NCI-H510A (cell line): Measurements from ENCODE around the gene MAN2B1.
"Not testable (repeated sequence)": the region's sequence is repeated elsewhere in the genome, so short reads cannot be mapped to it uniquely, and the experiment has no call there.

Experiments
- DNase-seq: peaks from one replicate; lab custom pipeline; 2025; lab: John Stamatoyannopoulos, UW

MAN2B1 gene

GRCh38 chr19:12666265-12667048 lies at the start of gene MAN2B1, which contains the start of gene WDR83:
Gene MAN2B1, minus strand, starts transcription at chr19:12666742. Its CDS starts 41 bp downstream, at chr19:12666701.
Gene WDR83, plus strand, starts transcription at chr19:12666807. Its CDS starts 2,984 bp downstream, at chr19:12669791.
- DNase-seq = peak; percentile 63

- DNase-seq = no peak
Observed at GRCh38 chr19:12715929-12716328, 49.4 kb upstream of the MAN2B1 start.

DNA sequence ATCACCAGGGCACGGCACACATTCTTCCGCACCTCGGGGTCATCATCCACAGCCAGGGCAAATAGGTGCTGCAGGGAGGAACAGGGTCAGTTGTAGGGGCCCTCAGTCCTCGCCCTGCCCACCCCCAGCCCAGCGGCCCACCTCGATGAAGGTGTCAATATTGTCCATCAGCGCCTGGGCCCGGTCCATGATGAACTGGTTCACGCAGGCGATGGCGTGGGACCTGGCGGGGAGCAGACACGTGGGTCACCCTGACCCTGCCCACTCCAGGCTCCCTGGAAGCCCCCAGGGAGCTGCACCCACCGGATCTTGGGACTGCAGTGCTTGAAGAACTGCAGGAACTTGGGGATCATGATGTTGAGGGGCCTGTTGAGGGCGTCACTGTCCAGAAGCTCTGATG lies 48.6 kb upstream of the MAN2B1 start:
- DNase-seq = no peak

DNA sequence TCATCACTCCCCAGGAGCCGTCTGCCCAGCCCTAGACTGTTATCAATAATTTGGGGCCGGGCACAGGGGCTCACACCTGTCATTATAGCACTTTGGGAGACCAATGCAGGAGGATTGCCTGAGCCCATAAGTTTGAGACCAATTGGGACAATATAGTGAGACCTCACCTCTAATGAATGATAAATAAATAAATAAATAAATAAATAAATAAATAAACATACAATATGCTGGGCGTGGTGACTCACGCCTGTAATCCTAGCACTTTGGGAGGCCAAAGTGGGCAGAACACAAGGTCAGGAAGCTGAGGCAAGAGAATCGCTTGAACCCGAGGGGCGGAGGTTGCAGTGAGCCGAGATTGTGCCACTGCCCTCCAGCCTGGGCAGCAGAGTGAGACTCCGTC lies 46.8 kb upstream of the MAN2B1 start:
- not testable (repeated sequence) for DNase-seq

- not testable (repeated sequence) for DNase-seq
Observed at GRCh38 chr19:12712077-12712476, 45.5 kb upstream of the MAN2B1 start.

DNA sequence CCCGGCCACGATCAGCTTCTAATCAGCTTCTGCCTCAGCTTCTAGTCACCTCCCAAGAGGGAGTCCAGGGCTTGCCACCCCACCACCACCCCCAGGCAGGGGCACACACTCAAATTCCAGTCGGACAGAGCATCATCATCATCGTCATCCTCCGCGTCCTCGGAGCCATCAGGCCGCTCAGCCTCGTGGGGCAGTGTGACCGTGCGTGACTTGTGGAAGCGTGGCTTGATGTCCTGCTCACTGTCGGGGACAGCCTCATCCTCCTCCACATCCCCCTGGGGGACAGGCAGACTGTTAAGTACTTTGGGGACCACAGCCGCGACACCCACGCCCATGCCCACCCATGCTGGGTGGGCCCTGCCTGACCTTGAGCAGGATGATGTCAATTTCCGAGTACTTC lies 44.6 kb upstream of the MAN2B1 start:
- DNase-seq = no peak

DNA sequence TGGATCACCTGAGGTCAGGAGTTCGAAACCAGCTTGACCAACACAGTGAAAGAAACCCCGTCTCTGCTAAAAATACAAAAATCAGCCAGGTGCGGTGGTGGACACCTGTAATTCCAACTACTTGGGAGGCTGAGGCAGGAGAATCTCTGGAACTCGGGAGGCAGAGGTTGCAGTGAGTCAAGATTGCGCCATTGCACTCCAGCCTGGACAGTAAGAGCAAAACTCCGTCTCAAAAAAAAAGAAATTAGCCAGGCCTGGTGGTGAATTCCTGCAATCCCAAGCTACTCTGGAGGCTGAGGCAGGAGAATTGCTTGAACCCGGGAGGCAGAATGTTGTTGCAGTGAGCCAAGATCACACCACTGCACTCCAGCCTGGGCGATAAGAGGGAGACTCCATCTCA lies 42.1 kb upstream of the MAN2B1 start:
- no peak for DNase-seq

- no peak for DNase-seq
Observed at GRCh38 chr19:12706332-12706718, 39.8 kb upstream of the MAN2B1 start.

GRCh38 chr19:12705654-12706331 lies 39.3 kb upstream of the MAN2B1 start:
- DNase-seq = no peak

DNA sequence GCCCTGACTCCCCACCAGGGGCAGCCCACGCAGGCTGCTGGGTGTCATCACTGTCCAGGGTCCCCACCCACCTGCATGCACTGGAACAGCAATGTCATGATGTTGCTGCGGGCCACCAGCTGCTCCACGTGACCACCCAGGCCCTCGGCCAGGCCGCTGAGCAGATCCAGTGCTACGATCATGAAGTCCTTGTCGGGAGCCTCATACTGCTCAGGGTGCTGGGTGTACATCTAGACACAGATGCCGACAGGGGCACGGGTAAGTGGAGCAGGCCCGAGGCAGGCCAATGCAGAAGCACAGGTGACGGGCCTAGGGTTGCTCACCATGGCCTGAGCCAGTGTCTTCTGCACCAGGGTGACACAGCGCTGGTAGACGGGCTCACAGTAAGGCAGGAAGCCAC lies 38.6 kb upstream of the MAN2B1 start:
- DNase-seq = no peak

GRCh38 chr19:12703046-12703445 lies 36.5 kb upstream of the MAN2B1 start:
- DNase-seq = no peak

- no peak for DNase-seq
Observed at GRCh38 chr19:12701596-12702282, 35.2 kb upstream of the MAN2B1 start.

DNA sequence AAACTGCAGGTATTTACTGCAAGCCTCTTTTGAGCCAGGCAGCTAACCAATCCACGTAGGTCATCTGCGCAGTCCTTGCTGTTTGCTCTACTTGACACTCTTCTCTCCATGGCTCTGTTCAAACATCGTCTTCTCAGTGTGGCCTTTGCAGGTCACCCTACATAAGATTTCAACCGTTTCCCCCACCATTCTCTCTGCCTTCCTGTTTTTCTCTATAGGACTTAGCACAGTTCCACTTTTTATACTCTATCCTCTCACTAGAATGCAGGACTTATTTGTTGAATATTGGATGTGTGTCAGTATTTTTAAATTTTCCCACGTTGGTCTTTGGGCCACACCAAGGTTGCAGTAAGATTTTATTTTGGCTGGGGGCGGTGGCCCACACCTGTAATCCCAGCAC lies 31.6 kb upstream of the MAN2B1 start:
- DNase-seq = no peak

DNA sequence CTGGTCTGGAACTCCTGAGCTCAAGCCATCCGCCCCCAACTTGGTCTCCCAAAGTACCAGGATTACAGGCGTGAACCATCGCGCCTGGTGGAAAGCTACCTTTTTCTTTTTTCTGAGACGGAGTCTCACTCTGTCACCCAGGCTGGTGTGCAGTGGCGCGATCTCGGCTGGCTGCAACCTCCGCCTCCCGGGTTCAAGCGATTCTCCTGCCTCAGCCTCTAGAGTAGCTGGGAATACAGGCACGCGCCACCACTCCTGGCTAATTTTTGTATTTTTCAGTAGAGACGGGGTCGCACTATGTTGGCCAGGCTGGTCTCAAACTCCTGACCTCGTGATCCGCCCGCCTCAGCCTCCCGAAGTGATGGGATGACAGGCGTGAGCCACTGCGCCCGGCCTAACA lies 30.9 kb upstream of the MAN2B1 start:
- not testable (repeated sequence) for DNase-seq

GRCh38 chr19:12696366-12697335 lies 30.1 kb upstream of the MAN2B1 start, which contains the start of gene FBXW9:
Gene FBXW9, minus strand, starts transcription at chr19:12696631. Its CDS starts 50 bp downstream, at chr19:12696581.
- DNase-seq = peak; percentile 65

DNA sequence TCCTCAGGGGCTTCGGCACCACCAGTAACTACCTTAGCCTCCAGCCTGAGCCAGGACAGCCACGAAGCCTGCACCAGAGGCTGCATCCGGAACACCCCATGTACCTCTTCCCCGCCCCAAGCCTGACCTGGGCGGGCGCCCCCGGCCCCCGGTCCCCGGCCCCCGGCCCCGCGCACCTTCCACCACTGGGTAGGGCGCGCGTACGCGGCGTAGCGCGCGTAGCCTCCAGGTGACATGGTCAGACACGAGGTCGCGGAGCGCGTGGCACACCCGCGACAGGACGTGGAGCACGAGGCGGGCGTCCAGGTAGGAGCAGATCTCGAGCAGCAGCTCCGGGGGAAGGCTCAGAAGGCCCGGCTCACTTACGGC lies 29.4 kb upstream of the MAN2B1 start:
- no peak for DNase-seq

GRCh38 chr19:12695514-12695913 lies 29.0 kb upstream of the MAN2B1 start:
- no peak for DNase-seq

DNA sequence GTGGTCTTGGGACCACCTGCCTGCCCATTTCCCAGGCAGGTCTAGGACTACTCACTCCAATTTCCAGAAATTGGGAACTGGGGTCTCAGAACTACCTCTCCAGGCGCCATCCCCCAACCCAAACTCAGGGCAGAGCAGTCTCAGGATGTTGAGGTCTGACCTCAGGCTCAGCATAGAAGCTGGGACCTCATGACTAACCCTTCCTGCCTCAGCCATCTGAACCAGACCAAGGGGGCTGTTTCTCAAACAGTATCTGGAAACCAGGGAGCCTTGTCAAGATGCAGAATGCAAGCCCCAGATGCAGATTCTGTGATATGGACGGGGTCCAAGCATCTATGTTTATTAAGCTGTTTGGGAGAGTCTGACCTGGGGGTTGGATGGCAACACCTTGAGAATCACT lies 28.6 kb upstream of the MAN2B1 start:
- no peak for DNase-seq

- no peak for DNase-seq
Observed at GRCh38 chr19:12694641-12695040, 28.1 kb upstream of the MAN2B1 start.

DNA sequence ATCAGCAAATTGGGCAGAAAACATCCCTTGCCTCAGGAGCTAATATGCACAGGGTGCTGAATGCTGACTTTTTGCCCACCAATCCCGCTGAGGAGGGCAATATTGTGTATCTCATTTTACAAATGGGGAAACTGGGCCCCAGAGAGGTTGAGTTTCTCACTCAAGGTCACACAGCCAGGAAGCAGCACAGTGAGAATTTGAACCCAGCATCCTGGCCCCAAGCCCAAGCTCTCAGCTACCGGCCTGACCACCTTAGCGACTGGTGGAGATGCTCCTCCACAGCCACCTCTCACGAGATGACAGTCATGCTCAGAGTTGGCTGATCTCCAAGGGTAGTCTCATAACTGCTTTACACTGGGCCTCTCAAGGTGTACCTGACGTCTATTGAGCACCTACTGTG lies 26.4 kb upstream of the MAN2B1 start:
- DNase-seq = no peak

GRCh38 chr19:12689581-12690216 lies 23.2 kb upstream of the MAN2B1 start:
- no peak for DNase-seq
